HFFc6 (cell line): ENCODE measurements around the gene NES. TPM values are rescaled to one million over a fixed set of nuclear protein-coding genes. Genes with fewer than 3 reads are reported as not detected.

Experiments
- DNase-seq: peaks from one replicate; pipeline ENCODE4 v3.0.0-alpha.2; 2018
- H3K27ac Mint-ChIP-seq: 2 replicates; pipeline ENCODE4 v1.8.0; 2020; ENCODE audit warnings: mild to moderate bottlenecking, mixed read lengths
- H3K27me3 Mint-ChIP-seq: 2 replicates; pipeline ENCODE4 v1.8.0; 2021; ENCODE audit warnings: mild to moderate bottlenecking, moderate library complexity, mixed read lengths; ENCODE audit not compliant: insufficient read depth
- H3K36me3 Mint-ChIP-seq: 2 replicates; pipeline ENCODE4 v1.8.0; 2021; ENCODE audit warnings: low read depth, mixed read lengths
- H3K4me1 Mint-ChIP-seq: 2 replicates; pipeline ENCODE4 v1.8.0; 2020; ENCODE audit warnings: low read depth, mixed read lengths
- H3K4me3 Mint-ChIP-seq: 2 replicates; pipeline ENCODE4 v1.8.0; 2020; ENCODE audit warnings: mild to moderate bottlenecking, moderate library complexity, mixed read lengths
- H3K9me3 Mint-ChIP-seq: 2 replicates; pipeline ENCODE4 v1.8.0; 2020; ENCODE audit warnings: mild to moderate bottlenecking, mixed read lengths
- CTCF ChIP-seq: fragments of 200-600 bp; sonication (generic); IDR thresholded peaks from 2 replicates; pipeline ENCODE4 v1.5.0; 2021; ENCODE audit warnings: antibody characterized with exemption, mild to moderate bottlenecking
- total RNA-seq, 6 experiments: library from RNA; stranded (reverse); fragmentation: NEBNext Ultra II Directional; extraction: Animal tissue kit (Norgen Biotek cat#: 25700); gene quantifications; 2 replicates in 1 of 6; 3 replicates in 5 of 6; pipeline ENCODE4 v1.2.3, GENCODE V29; 2021

NES gene
- total RNA-seq, 6 experiments from 2014 or later = 106 to 126 (median 116) TPM

GRCh38 chr1:156654700-156655099 is 22.5 kb downstream of the NES start:
- Mint-ChIP-seq H3K4me3 (no peak overlapping the region), H3K27me3 (peaks cover 41% of the 10 kb centered on the region)
- no peak for DNase-seq

GRCh38 chr1:156652992-156653355 is 24.2 kb downstream of the NES start:
- Mint-ChIP-seq H3K27ac (no peak overlapping the region), H3K9me3 (no peaks in the 10 kb centered on the region), H3K27me3 (peaks cover 51% of the 10 kb centered on the region), H3K4me3 (no peak overlapping the region), H3K36me3 (no peaks in the 10 kb centered on the region), H3K4me1 (peaks cover 17% of the 10 kb centered on the region)
- TF ChIP-seq CTCF = no peak
- DNase-seq = no peak

More at GRCh38 chr1:156654700-156655099, 22.5 kb downstream of the NES start:
- H3K27ac Mint-ChIP-seq = no peak overlapping the region
- H3K9me3 Mint-ChIP-seq = no peaks in the 10 kb centered on the region
- H3K36me3 Mint-ChIP-seq = no peaks in the 10 kb centered on the region
- peaks cover 23% of the 10 kb centered on the region for H3K4me1 Mint-ChIP-seq
- no peak for TF ChIP-seq CTCF

- Mint-ChIP-seq H3K27ac (no peak overlapping the region), H3K36me3 (no peaks in the 10 kb centered on the region), H3K27me3 (peaks cover 55% of the 10 kb centered on the region), H3K4me3 (no peak overlapping the region), H3K4me1 (peaks cover 14% of the 10 kb centered on the region), H3K9me3 (no peaks in the 10 kb centered on the region)
- TF ChIP-seq CTCF = no peak
- no peak for DNase-seq
These were observed 24.8 kb downstream of the NES start for GRCh38 chr1:156652131-156652991.

- DNase-seq = no peak
- Mint-ChIP-seq H3K4me1 (no peaks in the 10 kb centered on the region), H3K9me3 (no peaks in the 10 kb centered on the region), H3K27ac (no peak overlapping the region), H3K36me3 (no peaks in the 10 kb centered on the region), H3K27me3 (peaks cover 59% of the 10 kb centered on the region), H3K4me3 (no peak overlapping the region)
- TF ChIP-seq CTCF = no peak
These were observed 28.3 kb downstream of the NES start for GRCh38 chr1:156648951-156649350.

GRCh38 chr1:156648496-156648895 is 28.7 kb downstream of the NES start:
- H3K36me3 Mint-ChIP-seq = no peaks in the 10 kb centered on the region
- no peak overlapping the region for H3K4me3 Mint-ChIP-seq
- peaks cover 60% of the 10 kb centered on the region for H3K27me3 Mint-ChIP-seq
- no peak overlapping the region for H3K27ac Mint-ChIP-seq
- no peaks in the 10 kb centered on the region for H3K9me3 Mint-ChIP-seq
- no peak for TF ChIP-seq CTCF
- no peak for DNase-seq
- H3K4me1 Mint-ChIP-seq = no peaks in the 10 kb centered on the region
